Ascending aorta (tissue), 2 donors: ENCODE data around the gene SNRNP25. TPM values are rescaled to one million over a fixed set of nuclear protein-coding genes. Genes with fewer than 3 reads are reported as not detected.

Experiments used
- DNase-seq, 2 donors: peaks; one replicate each; pipeline ENCODE4 v3.0.0-alpha.2; 2019; ENCODE audit warnings: low spot score in 2 of 2
- H3K27ac ChIP-seq, 2 donors: fragments of 200-600 bp; sonication (generic); one replicate each; pipeline ENCODE4 v1.5.1; 2016 to 2017; ENCODE audit warnings: mild to moderate bottlenecking in 1 of 2
- H3K27me3 ChIP-seq: fragments of 200-600 bp; sonication (generic); one replicate; pipeline ENCODE4 v1.5.1; 2017
- H3K36me3 ChIP-seq, 2 donors: fragments of 200-600 bp; sonication (generic); one replicate each; pipeline ENCODE4 v1.5.1; 2016
- H3K4me1 ChIP-seq, 2 donors: fragments of 200-600 bp; sonication (generic); one replicate each; pipeline ENCODE4 v1.5.1; 2016 to 2017; ENCODE audit warnings: mild to moderate bottlenecking in 1 of 2
- H3K4me3 ChIP-seq, 2 donors: fragments of 200-600 bp; sonication (generic); one replicate each; pipeline ENCODE4 v1.5.1; 2016 to 2017; ENCODE audit warnings: mild to moderate bottlenecking in 1 of 2
- H3K9me3 ChIP-seq, 2 donors: fragments of 200-600 bp; sonication (generic); one replicate each; pipeline ENCODE4 v1.5.1; 2016
- intact Hi-C: fragments of 100-400 bp; cut with DNase I; formaldehyde crosslinking; loops from one replicate; pipeline ENCODE4 v1.15.1; 2023
- total RNA-seq: library from RNA; depleted of rRNA; stranded (reverse); fragments of >200 nt; gene quantifications from one replicate; pipeline ENCODE4 v1.1.0, GENCODE V29; 2016
- TF ChIP-seq, protein P1 (sequence below), 3 experiments: fragments of 200-600 bp in 2 of 3; fragments of 450-650 bp in 1 of 3; sonication (generic) in 2 of 3; IDR thresholded peaks; one replicate each; pipeline ENCODE4 v1.5.1; 2016 to 2019; ENCODE audit warnings: antibody characterized with exemption in 3 of 3, mild to moderate bottlenecking in 1 of 3, moderate library complexity in 1 of 3

Gene SNRNP25
- total RNA-seq, 1 donor from 2014 or later, result not detected

DNA sequence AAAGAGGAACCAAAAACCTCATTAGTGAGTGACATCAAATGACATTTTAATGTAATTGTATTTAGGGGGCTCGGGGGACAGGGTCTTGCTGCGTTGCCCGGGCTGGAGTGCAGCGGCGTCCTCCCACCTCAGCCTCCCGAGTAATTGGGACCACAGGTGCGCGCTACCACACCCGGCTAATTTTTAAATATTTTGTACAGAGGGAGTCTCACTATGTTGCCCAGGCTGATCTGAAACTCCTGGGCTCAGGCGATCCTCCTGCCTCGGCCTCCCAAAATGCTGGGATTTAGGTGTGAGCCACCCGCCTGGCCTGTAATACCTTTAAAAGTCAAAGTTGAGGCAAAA lies 581 bp downstream of the SNRNP25 start:
- no peak for DNase-seq
- no peaks in the 10 kb centered on the region for H3K27me3 ChIP-seq
- peak overlapping the region; percentile 67 to 77 for H3K27ac ChIP-seq
- peak overlapping the region; percentile 72 to 79 for H3K4me3 ChIP-seq
- intact Hi-C loops, result no loop called here
- H3K4me1 ChIP-seq, result peaks cover 0 to 6% of the 10 kb centered on the region in 2 donors
- H3K9me3 ChIP-seq, result no peaks in the 10 kb centered on the region
- TF ChIP-seq, protein P1, sequence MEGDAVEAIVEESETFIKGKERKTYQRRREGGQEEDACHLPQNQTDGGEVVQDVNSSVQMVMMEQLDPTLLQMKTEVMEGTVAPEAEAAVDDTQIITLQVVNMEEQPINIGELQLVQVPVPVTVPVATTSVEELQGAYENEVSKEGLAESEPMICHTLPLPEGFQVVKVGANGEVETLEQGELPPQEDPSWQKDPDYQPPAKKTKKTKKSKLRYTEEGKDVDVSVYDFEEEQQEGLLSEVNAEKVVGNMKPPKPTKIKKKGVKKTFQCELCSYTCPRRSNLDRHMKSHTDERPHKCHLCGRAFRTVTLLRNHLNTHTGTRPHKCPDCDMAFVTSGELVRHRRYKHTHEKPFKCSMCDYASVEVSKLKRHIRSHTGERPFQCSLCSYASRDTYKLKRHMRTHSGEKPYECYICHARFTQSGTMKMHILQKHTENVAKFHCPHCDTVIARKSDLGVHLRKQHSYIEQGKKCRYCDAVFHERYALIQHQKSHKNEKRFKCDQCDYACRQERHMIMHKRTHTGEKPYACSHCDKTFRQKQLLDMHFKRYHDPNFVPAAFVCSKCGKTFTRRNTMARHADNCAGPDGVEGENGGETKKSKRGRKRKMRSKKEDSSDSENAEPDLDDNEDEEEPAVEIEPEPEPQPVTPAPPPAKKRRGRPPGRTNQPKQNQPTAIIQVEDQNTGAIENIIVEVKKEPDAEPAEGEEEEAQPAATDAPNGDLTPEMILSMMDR (IDR thresholded peaks at IDR 0.05), result no peak
- peaks cover 26 to 40% of the 10 kb centered on the region in 2 donors for H3K36me3 ChIP-seq

DNA sequence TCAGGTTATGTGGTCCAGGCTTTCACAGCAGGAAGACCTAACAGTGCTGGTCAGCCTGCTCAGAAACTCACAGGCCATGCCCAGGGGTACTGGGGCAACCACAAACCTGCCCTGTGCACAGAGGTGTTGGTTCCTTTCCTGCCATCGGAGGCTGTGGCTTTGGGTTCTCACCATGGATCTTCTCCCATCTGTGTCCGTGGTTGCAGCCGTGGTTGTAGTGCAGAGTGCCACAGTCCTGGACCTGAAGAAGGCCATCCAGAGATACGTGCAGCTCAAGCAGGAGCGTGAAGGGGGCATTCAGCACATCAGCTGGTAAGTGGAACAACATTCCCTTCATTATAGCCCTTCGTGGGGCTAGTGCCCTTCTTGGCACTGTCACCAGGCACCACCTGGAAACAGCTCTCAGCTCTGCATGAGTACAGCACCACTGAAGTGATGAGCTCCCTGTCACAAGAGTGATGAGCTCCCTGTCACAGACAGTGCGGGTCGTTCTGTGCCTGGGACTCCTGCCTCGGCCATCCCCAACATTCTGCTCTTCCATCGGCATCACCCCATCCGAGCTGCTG lies 2.0 kb downstream of the SNRNP25 start:
- intact Hi-C loops, result no loop called here

DNA sequence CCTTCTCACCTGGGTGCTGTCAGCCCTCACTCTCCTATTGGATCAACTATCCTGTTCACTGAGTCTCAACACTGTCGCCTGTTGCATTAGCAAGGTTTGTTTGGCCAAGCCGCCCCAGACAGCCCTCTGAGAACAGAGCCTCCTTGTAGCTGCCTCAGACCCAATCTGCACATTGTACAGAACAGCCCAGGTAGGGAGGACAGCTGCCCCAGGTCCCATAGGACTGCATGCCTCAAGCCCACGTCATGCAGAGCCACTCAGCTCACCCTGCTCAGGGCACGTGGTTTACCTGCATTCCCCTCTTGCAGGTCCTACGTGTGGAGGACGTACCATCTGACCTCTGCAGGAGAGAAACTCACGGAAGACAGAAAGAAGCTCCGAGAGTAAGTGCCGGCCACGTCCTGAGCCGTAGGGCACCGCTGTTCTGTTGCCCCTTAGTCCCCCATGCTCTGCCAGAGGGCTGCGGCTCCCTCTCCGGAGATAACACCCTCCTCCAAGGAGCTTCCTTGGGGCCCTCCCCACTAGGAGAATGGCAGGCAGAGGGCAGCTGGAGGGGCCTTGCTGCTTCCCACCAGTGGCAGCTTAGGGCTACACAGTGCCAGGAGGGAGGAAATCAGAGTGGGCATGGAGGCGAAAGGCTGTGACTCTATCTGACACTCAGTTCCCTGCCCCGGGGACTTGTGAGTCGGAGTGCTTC lies 2.8 kb downstream of the SNRNP25 start:
- H3K27me3 ChIP-seq, result no peaks in the 10 kb centered on the region
- H3K27ac ChIP-seq, result no peak overlapping the region
- H3K4me1 ChIP-seq, result peaks cover 0 to 6% of the 10 kb centered on the region in 2 donors
- H3K9me3 ChIP-seq, result no peaks in the 10 kb centered on the region
- intact Hi-C loops, result no loop called here
- no peak for DNase-seq
- TF ChIP-seq, protein P1 (IDR thresholded peaks at IDR 0.05), result no peak
- peaks cover 48 to 62% of the 10 kb centered on the region in 2 donors for H3K36me3 ChIP-seq
- no peak overlapping the region for H3K4me3 ChIP-seq

More for the DNA sequence above, 2.0 kb downstream of the SNRNP25 start:
- Histone ChIP-seq H3K27me3 (no peaks in the 10 kb centered on the region), H3K4me3 (no peak overlapping the region), H3K27ac (no peak overlapping the region), H3K9me3 (no peaks in the 10 kb centered on the region), H3K36me3 (peaks cover 41 to 55% of the 10 kb centered on the region in 2 donors), H3K4me1 (peaks cover 0 to 6% of the 10 kb centered on the region in 2 donors)
- TF ChIP-seq, protein P1 (IDR thresholded peaks at IDR 0.05), result no peak
- DNase-seq, result no peak

DNA sequence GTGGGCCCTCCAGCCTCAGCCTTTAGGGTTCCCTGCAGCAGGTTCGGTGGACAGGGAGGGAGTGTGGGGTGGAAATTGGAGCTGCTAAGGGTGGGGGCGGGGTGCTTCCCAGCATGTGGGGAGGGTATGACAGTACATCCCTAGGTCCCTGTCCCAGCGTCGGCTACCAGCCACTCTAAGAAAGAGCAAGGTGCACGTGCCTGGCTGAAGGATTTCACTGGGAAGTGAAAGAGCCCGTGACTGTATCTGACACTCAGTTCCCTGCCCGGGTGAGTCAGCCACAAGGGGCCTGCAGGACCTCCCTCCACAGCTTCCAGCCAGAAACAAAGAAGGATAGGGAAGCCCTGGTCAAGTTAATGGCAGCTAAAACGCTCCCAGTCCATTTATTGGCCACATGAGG lies 4.1 kb downstream of the SNRNP25 start:
- H3K27me3 ChIP-seq, result no peaks in the 10 kb centered on the region
- H3K36me3 ChIP-seq, result peaks cover 61 to 75% of the 10 kb centered on the region in 2 donors
- H3K27ac ChIP-seq, result no peak overlapping the region
- H3K9me3 ChIP-seq, result no peaks in the 10 kb centered on the region
- intact Hi-C loops, result no loop called here
- H3K4me3 ChIP-seq, result no peak overlapping the region
- peaks cover 0 to 6% of the 10 kb centered on the region in 2 donors for H3K4me1 ChIP-seq
- DNase-seq, result no peak
- TF ChIP-seq, protein P1 (IDR thresholded peaks at IDR 0.05), result no peak

DNA sequence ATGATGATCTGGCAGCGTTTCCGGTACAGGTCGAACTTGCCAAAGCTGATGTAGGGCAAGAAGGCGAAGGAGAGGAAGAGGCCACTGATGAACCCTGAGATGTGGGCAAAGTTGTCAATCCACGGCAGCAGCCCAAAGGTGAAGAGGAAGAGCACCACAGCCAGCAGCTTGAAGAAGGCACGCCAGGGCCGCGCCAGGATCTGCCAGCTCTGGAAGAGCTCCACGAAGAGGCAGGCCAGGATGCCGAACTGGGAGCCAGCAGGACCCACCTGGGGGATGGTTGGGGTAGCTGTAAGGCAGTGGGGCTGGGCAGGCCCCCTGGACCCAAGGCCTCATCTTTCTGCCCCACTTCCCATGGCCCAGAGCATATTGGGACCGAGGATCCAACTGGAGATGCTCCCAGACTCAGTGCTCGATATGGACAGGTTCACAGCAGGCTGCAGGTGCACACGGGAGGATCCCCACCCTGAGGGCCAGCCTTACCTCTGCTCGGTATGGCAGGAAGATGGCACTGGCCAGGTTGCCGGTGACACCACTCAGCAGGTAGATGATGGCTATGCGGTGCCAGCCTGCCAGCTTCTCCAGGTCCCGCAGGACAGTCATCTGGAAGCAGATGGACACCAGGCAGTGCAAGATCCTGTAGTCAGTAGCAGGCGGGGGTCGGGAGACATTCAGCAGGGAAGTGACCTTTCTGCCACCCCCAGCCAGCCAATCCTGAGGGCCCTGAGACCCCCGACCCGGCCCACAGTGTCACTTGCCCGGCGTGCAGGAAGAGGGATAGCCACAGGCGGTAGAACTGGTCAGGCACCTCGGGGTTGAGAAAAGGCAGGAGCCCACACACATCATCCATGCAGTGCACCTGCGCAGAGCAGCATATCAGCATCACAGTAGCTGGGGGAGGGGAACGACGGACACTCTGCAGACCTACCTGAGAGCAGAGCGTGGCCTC lies 5.1 kb downstream of the SNRNP25 start:
- H3K27ac ChIP-seq, result no peak overlapping the region
- peaks cover 72 to 86% of the 10 kb centered on the region in 2 donors for H3K36me3 ChIP-seq
- H3K9me3 ChIP-seq, result no peaks in the 10 kb centered on the region
- H3K4me1 ChIP-seq, result peaks cover 0 to 6% of the 10 kb centered on the region in 2 donors
- intact Hi-C loops, result no loop called here
- TF ChIP-seq, protein P1 (IDR thresholded peaks at IDR 0.05), result no peak
- no peaks in the 10 kb centered on the region for H3K27me3 ChIP-seq
- no peak overlapping the region for H3K4me3 ChIP-seq
- DNase-seq, result no peak
